GM18873 (cell line): Measurements from ENCODE around the gene COQ8B.
"Not testable (repeated sequence)": the region's sequence is repeated elsewhere in the genome, so short reads cannot be mapped to it uniquely, and the experiment has no call there.

Experiments
- ATAC-seq: cut with Tn5 transposase; IDR thresholded peaks from one replicate; pipeline ENCODE4 v1.9.1; 2021; ENCODE audit warnings: mild to moderate bottlenecking, moderate library complexity, moderate number of reproducible peaks; ENCODE audit not compliant: unreplicated experiment, low FRiP score

The COQ8B gene

DNA sequence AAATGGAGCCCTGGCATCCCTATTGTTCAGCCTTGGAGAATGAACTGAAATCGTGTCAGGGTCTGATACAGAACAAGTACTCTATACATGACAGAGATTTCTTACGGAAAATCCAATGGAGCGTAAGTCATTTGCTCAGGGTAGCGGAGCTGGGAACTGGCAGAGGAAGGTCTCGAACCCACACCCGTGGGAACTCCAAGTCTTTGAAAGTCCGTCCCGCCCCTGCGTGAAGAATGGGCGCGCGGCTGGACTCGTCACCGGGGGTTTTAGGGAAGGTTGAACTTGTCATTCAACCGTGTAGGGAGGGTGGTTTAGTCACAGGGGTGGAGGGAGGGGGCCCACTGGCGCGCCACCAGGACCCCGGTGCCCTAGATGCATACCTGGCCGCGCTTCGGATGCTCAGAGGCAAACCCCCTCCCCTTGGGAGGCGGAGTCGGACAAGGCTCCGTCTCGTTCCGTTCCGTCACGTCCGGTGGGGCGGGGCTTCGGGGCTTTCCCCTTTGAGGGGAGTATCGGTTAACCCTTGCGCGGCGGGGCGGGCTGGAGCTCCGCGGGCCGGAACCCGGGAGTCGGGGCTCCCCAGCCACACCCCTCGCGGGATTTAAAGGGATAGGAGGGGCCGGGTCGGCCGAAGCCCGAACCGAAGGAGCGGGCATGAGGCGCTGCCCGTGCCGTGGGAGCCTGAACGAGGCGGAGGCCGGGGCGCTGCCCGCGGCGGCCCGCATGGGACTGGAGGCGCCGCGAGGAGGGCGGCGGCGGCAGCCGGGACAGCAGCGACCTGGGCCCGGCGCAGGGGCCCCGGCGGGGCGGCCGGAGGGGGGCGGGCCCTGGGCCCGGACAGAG, at the start of gene COQ8B, which contains the start of gene ITPKC:
TSS of gene COQ8B (minus strand) at position 405 of the 843 bp plus-strand sequence. CDS start 2,254 bp downstream, outside the sequence.
TSS of gene ITPKC (plus strand) at position 631 of the 843 bp plus-strand sequence. CDS start at position 655, 24 bp downstream.
- peak; percentile 72 for ATAC-seq

DNA sequence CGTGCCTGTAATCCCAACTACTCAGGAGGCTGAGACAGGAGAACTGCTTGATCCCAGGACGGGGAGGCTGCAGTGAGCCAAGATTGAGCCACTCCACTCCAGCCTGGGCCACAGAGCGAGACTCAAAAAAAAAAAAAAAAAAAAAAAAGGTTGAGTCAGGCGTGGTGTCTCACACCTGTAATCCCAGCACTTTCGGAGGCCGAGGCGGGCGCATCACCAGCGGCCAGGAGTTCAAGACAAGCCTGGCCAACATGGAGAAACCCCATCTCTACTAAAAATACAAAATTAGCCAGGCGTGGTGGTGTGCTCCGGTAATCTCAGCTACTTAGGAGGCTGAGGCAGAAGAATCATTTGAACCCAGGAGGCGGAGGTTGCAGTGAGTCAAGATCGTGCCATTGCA, 49.7 kb upstream of the COQ8B start:
- ATAC-seq, result not testable (repeated sequence)

DNA sequence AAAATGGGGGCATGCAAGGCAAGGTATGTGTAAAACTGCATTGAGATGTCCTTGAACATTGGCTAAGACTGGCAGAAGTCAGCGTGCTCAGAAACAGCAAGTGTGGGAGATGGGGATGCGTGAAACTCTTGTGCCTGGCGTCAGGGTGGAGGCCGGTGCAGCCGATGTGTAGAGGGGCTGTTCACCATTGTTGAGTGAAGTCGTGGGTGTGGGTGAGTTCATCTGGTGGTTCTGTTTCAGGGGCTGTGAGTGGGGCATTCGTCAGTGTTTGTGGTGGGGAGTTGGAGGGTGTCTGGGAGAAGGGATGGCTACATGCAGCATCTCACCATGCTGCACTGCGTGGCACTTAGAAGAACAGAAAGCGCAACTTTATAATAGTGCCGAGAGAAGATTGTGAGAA, 47.3 kb upstream of the COQ8B start:
- ATAC-seq, result no peak

DNA sequence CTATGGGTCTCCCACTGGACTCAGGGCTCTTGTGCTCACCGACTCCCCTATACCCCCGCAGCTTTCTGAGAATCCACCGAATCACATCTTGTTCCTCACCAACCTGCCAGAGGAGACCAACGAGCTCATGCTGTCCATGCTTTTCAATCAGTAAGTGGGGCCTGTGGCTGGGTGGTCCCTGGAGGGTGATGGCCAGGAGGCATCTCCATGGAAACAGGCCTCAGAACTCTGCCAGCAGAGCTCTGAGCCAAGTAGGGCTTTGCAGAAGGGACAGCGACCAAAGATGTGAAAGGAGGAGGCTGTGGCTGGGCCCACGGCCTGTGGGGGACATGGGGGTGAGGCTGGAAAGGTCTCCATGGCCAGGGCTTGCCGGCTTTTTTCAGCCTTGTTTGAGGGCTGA, 46.8 kb upstream of the COQ8B start:
- ATAC-seq, result no peak

DNA sequence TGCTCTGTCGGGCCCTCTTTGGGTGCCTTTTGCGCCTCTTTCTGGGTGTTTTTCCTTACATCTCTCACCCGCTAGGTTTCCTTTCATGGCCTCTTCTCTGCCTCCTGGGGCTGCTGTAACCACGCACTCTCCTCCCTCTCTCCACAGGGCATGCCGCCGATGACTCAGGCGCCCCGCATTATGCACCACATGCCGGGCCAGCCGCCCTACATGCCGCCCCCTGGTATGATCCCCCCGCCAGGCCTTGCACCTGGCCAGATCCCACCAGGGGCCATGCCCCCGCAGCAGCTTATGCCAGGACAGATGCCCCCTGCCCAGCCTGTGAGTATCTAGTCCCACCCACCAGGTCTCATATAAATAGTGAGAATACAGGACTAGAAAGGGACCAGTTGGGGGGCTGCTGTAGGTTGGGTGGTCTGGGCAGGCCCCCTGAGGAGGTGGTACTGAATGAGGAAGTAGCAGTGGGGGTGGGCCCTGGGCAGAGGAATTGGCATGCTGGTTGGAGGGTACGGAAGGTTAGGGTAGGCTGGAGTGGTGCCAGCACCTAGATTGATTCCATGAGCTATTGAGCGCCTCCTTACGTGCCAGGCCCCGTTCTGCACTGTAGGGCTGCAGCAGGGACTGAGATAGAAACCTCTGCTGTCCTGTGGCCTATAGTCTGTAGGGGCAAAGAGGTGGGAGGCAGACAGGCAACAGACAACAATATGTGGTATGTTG, 46.2 kb upstream of the COQ8B start:
- ATAC-seq, result no peak

DNA sequence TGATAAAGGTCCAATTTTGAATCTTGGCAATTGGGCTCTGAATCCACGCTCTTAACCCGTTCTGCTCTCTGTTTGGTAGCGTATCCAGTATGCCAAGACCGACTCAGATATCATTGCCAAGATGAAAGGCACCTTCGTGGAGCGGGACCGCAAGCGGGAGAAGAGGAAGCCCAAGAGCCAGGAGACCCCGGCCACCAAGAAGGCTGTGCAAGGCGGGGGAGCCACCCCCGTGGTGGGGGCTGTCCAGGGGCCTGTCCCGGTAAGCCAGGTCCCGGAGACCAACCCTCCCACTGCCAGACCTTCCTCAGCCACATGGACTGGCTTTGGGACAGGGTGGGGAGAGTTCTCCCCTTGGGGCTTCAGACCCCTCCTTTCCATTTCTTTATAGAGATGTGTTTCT, 42.7 kb upstream of the COQ8B start:
- ATAC-seq, result no peak

DNA sequence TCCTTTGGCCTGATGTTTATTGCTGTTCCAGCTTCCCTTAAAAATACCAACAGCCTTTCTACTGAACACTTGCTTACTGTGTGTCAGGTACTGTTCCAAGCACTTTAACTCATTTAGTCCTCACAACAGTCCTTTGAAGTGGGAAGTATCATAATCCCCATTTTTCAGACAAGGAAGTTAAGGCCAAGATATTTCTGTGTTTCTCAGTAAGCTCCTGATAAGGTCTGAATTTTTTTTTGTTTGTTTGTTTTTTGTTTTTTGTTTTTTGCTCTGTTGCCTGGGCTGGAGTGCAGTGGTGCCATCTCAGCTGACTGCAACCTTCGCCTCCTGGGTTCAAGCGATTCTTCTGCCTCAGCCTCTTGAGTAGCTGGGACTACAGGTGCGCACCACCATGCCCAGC, 41.8 kb upstream of the COQ8B start:
- ATAC-seq, result no peak

DNA sequence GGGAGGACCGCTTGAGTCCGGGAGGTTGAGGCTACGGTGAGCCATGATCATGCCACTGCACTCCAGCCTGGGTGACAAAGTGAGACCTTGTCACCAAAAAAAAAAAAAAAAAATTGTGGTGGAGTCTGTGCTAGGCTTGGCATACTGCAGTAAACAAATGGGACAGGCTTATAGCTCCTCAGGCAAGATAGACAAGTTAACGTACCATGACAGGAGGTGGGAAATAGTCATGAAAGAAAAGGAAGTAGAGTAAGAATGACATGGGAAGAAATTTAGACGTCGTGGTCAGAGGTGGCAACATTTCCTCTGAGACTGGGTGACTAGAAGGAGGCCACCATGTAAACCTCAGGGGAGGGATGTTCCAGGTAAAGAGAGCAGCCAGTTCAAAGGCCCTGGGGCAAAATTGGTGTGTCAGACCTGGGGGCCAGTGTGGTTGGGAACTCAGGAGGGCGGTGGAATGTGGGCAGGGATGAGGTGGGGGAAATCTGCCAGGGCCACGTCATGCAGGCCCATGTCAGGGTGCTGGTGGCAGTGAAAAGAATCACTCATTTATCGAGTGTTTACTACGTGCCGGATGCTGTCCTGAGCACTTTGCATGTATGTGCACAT, 39.9 kb upstream of the COQ8B start:
- no peak for ATAC-seq

DNA sequence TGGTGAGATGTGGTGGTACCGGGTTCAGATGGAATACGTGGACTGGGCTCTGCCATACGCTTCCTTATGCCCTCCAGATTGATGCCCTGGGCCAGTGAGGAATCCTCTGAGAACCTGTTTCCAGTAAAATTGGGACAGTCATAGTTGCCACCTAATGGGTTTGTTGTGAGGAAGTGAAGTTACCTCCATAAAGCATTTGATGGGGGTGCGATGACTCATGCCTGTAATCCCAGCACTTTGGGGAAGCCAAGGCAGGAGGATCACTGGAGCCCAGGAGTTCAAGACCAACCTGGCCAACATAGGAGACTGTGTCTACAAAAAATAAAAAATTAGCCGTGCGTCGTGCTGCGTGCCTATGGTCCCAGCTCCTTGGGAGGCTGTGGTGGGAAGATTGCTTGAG, 39.1 kb upstream of the COQ8B start:
- no peak for ATAC-seq

DNA sequence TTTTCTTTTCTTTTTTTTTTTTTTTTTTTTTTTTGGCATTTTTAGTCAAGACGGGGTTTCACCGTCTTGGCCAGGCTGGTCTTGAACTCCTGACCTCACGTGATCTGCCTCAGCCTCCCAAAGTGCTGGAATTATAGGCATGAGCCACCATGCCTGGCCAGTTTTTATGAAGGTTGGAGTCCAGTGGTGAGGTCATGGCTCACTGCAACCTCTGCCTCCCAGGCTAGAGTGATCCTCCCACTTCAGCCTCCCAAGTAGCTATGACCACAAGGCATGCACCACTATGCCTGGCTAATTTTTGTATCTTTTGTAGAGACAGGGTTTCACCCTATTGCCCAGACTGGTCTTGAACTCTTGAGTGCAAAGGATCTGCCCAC, 38.5 kb upstream of the COQ8B start:
- ATAC-seq, result no peak

DNA sequence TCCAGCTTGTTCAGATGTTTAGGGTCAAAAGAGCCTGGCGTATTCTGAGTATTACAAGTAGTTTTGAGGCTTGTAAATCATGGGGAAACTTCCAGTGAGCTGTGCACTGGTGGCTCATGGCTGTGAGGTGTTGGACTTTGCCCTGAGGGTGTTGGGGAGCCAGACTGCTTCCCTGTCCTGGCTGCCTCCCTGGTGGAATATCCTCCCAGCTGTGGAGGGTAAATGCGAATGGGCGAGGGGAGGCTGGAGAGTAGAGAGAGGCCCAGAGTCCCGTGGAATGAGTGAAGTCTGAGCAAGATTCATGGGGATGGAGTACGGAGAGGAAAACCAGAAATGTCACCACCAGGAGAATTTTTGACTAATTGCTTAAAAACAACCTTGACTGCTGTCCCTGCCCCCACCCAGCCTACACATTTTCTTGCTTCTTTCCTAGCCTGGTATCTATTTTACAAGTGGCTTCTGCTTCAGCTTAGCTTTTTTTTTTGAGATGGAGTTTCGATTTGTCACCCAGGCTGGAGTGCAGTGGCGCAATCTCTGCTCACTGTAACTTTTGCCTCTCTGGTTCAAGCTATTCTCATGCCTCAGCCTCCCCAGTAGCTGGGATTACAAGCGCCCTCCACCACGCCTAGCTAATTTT, 38.0 kb upstream of the COQ8B start:
- no peak for ATAC-seq

DNA sequence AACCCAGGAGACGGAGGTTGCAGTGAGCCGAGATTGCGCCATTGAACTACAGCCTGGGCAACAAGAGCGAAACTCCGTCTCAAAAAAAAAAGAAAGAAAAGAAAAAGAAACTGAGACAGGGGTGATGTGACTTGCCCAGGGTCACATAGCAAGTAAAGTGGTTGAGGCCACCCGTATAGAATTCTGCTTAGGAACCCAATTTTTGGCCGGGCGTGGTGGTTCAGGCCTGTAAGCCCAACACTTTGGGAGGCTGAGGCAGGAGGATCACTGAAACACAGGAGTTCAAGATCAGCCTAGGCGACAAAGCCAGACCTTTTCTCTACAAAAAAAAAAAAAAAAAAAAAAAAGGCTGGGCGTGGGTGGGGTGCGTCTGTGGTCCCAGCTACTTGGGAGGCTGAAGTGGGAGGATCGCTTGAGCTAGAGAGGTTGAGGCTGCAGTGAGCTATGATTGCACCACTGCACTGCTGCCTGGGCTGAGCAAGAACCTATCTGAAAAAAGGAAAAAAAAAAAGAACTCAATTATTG, 35.6 kb upstream of the COQ8B start:
- ATAC-seq, result no peak

DNA sequence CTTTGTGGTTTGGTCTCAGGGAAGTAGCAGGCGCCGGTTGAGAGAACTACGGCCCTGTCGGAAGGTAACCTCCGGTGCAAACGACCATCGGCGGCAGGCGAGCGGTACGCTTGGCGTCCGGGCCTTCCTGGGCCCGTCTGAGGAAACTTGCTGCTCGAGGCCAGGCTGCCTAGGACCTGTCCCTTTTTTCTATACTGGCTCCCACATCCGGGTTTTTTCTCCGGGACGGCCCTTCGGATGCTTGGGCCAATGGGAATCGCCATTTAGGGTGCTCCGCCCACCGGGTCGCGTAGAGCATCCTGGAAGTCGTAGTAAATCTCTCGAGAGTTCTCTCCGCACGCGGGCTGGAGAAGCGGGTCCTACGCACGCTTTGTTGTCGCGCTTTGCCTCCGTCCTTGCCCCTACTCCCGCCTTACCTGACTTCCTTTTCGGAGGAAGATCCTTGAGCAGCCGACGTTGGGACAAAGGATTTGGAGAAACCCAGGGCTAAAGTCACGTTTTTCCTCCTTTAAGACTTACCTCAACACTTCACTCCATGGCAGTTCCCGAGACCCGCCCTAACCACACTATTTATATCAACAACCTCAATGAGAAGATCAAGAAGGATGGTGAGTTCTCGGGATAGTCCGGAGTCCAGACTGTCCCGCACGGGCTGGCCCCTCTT, 34.3 kb upstream of the COQ8B start, which contains the start of gene SNRPA:
TSS of gene SNRPA (plus strand) at position 330 of the 664 bp plus-strand sequence. CDS start at position 536, 206 bp downstream.
- ATAC-seq, result peak; percentile 40

DNA sequence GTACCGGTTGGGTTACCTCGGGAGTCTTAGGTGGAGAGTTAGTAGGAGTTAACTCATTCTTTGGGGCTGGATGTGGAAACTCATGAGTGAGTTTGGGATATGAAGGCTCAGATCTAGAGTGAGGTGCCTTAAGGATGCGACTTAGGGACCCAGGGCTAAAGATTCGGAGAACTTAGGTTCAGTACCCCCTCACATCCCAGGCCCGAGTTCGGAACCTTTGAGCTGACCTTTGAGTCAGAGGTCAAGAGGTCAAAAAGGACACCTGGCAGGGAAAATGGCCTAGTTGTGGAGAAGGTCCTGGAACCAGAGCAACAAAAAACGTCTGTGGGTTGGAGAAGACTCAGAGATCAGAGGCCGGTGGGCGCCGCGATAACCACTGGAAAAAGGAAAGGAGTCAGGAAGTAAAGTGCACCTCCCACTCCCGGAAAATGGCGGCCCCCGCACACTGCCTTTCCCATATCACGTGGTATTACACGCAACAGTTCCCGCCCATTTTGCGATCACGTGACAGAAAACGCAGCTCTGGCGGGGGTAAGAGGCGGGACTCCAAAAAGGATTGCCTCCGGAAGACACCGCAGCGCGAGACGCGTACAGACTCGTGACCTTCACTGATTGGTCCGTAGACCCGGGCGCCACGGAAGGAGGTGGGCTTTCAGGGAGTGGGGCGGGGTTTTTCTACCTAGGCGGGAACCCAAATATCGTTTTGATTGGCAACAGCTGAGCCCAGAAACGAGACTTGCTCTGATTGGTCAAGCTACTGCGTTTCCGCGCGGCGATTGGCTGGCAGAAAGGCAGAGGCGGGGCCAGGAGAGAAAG, 33.6 kb upstream of the COQ8B start, which contains the start of gene ACTMAP:
TSS of gene ACTMAP (minus strand) at position 420 of the 816 bp plus-strand sequence. CDS start 674 bp downstream, outside the sequence.
- peak; percentile 83 for ATAC-seq

DNA sequence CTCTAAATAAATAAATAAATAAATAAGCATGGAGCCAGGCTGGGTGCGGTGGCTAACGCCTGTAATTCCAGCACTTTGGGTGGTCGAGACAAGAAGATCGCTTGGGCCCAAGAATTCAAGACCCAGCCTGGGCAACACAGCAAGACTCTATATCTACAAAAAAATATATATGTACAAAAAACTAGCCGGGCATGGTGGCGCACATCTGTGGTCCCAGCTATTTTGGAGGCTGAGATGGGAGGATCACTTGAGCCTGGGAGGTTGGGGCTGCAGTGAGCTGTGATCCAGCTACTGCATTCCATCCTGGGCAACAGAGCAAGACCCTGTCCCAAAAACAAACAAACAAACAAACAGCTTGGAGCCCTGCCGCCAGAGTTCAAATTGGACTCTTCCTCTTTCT, 30.9 kb upstream of the COQ8B start:
- ATAC-seq, result no peak

DNA sequence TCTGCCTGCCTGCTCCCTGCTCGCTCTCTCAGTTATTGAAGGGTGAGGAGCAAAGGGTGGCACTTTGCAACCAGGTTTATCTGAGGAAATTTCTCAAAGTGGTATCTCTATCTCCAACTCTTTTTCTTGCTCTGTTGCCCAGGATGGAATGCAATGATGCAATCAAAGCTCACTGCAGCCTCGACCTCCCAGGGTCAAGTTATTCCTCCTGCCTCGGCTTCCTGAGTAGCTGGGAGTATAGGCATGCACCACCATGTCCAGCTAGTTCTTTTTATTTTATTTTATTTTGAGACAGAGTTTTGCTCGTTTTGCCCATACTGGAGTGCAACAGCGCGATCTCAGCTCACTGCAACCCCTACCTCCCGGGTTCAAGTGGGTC, 28.7 kb upstream of the COQ8B start:
- no peak for ATAC-seq

DNA sequence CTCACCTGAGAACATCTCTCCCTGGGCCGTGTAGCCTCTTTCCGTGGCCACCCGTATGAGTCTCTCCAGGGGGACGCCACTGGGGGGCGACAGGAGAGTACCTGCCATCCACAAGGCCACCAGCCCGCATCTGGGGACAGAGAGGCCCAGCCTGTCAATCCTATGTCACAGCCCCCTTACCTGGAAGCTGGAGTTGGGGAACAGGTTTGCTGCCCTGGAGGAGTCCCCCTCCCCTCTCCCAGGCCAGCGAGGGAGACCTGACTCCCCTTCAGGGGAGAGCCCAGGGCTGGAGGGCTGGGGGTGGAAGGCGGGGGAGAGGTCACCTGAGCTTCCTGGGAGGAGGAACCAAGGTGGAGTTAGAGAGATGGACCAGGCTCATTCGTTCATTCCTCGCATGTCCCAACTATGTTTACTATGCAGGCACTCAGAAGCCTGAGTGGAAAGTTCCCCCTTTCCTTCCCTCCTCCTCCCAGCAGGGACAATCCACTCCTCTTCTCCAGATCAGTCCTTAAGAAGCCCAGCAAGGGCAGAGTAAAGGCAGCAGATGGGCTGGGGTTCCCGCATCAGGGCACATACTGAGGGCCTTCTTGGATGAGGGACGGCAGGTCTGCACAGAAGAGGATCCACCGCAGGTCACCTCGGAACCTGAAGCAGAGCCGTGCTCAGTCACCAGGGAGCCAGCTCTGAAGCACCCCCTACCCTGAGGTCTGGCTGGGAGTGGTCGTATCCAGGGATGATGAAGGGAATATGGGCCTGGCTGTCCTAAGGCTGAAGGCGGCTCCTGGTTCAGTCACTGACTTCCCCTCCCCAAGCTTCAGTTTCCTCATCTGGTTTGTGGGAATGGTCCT, 28.1 kb upstream of the COQ8B start:
- ATAC-seq, result no peak

DNA sequence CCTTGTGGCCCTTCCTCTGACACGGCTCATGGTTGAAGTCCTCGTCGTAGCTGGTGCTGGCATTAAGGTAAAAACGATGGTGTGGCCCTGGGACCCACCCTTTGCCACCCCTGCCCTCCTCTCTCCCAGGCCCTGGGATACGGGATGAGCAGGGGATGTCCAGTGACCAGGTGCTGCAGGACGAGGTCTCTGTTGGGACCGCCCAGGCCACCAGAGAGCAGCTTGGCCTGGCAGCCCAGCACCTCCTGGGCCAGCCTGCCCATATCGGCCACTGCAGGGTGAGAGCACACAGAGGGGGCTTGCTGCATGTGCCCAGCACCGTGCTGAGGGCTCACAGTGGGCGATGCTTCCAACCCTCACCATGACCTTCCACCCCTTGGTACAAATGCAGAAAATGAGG, 27.2 kb upstream of the COQ8B start:
- no peak for ATAC-seq
